Diencephalon (tissue), 1 donor: ENCODE results near the gene DPH7. TPM values are rescaled to one million over a fixed set of nuclear protein-coding genes. Genes with fewer than 3 reads are reported as not detected.

Experiments
- total RNA-seq: library from RNA; depleted of rRNA; stranded (reverse); fragments of >200 nt; gene quantifications from one replicate; pipeline ENCODE4 v1.2.3, GENCODE V29; 2014

Gene DPH7
- 25.6 TPM for total RNA-seq

DNA sequence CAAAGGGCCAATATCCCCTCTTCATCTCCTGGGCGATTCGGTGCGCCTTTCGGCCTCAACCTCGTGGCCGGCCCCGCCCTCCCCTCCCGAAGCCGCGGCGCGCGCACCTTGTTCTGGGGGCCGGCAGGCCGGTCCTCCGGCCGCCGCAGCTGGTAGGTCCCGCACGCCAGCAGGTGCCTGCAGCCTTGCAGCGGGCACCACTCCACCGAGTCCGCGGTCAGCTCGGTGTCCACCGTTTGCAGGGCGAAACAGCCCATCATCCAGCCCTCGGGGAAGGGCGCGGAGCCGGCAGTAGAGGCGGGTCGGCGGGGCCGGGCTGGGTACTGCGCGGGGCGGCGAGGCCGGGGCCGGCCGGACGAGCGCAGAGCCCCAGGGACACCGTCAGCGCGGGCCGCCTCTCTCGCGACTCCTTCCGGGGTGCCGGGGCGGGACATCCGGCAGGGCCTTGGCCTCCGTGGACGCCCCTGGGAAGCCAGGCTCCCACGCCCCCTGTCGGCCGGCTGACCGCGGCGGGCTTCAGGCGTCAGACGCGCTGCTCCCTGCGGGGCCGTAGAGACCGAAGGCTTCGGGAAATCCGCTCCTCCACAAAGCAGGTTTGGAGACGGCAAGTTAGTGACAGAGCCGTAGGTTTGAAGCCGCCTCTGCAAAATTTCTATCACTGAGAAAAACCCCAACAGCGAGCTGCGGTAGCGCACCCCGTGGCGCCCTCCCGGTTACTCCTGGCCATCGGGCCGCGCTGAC, at the start of gene DPH7:
Gene DPH7 (minus strand): TSS at position 408 of the 741 bp plus-strand sequence. CDS start 148 bp downstream, at position 260.

GRCh38 chr9:137618105-137619067, 39.7 kb upstream of the DPH7 start, which contains the start of gene EHMT1:
Gene EHMT1, plus strand, starts transcription at chr9:137619005. Its CDS starts 24 bp downstream, at chr9:137619029.

GRCh38 chr9:137605121-137606004, 26.6 kb upstream of the DPH7 start, which contains the start of gene ARRDC1:
Gene ARRDC1, plus strand, starts transcription at chr9:137605686. Its CDS starts 32 bp downstream, at chr9:137605718.

DNA sequence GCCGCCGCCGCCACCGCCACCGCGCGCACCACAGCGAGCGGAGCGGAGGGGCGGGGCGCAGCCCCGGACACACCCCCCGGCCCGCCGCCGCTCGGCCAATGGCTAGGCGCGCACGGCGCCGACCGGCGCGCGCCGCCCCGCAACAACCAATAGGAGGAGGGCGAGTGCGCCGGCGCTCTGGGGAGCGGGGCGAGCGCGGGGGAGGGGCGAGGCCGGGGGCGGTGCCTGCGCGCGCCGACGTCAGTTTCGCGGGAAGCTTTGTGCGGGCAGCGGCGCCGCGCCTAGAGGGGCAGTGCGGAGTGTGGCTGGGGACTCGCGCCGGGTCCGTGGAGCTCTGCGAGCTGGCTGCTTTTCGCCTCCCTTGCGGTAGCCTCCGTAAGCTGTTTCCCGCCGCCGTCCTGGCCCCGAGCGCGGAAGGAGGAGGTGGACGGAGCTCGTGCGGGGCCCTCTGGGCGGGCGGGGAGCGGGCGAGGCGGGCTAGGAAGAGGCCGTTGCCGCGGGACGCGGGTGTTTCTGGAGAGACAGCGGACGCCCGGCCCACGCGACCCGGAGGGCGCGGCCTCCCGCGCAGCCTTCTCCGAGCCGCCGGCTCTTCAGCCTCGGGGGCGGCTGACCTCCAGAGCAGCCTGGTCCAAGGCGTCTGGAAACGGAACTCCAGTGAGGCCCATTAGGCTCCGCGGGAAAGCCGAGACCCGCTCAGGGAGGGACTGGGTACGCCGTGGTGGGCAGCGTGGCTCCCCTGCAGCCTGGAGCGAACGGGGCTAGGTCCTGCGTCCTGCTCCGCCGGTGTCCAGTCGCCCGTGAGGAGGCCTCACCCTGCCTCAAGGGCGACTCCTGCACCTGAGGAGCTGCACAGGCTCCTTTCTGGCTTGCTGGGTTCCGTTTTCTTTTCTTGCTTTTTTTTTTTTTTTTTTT, 12.0 kb upstream of the DPH7 start, which contains the start of gene ZMYND19:
Gene ZMYND19 (minus strand): TSS at position 44 of the 915 bp plus-strand sequence. CDS start 249 bp downstream, outside the sequence.

DNA sequence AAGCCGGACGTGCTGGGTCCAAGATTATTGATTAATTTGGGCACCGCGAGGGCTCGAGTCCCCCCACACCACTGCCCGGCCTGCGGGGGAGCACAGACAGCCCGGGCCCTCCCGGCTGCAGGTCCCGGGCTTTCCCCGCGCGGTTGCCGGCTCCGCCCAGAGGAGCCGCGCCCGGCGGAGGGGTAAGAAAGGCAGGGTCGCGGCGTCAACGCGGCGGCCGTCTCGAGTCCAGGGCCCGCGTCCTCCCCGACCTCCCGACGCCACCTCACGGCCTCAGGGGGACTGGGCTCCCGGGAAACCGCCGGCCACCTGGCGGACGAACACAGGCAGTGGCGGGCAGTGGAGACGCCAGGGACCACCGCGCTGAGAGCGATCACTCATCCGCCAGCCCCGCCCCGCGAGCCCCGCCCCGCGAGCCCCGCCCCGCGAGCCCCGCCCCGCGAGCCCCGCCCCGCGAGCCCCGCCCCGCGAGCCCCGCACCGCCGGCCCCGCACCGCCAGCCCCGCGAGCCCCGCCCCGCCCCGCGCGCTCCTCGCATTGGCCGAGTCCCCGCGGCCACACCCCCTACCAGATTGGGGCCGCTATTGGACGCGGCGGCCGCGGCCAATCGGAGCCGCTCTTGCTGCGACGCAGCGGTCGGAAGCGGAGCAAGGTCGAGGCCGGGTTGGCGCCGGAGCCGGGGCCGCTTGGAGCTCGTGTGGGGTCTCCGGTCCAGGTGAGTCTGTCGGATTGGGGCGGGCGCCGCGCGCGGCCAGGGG, 27.3 kb downstream of the DPH7 start, which contains the start of gene MRPL41:
Gene MRPL41 (plus strand): TSS at position 616 of the 758 bp plus-strand sequence. CDS start 203 bp downstream, outside the sequence.

GRCh38 chr9:137550231-137550621, 28.5 kb downstream of the DPH7 start, which contains the start of gene PNPLA7:
Gene PNPLA7, minus strand, starts transcription at chr9:137550402. Its CDS starts 205 bp downstream, at chr9:137550197.

Other genes starting within 250 kb of the DPH7 start
- gene EXD3, start 155.8 kb downstream of the DPH7 start, total RNA-seq: 9.5 TPM
- 1.6 TPM for gene NOXA1, start 155.5 kb downstream of the DPH7 start, total RNA-seq
- not detected for gene ENTPD8, start 137.6 kb downstream of the DPH7 start, total RNA-seq
- 54.2 TPM for gene NSMF, start 119.6 kb downstream of the DPH7 start, total RNA-seq
- gene PNPLA7, start 28.5 kb downstream of the DPH7 start, total RNA-seq: 1.6 TPM
- 26.8 TPM for gene MRPL41, start 27.0 kb downstream of the DPH7 start, total RNA-seq
- gene ZMYND19, start 11.6 kb upstream of the DPH7 start, total RNA-seq: 16.8 TPM
- gene ARRDC1, start 26.8 kb upstream of the DPH7 start, total RNA-seq: 17.3 TPM
- 64.1 TPM for gene EHMT1, start 40.1 kb upstream of the DPH7 start, total RNA-seq